HG03196 (cell line): ENCODE measurements around the gene KIF25.

Experiments
- ATAC-seq: cut with Tn5 transposase; IDR thresholded peaks from one replicate; pipeline ENCODE4 v1.9.1; 2021; ENCODE audit not compliant: unreplicated experiment

KIF25 gene, protein sequence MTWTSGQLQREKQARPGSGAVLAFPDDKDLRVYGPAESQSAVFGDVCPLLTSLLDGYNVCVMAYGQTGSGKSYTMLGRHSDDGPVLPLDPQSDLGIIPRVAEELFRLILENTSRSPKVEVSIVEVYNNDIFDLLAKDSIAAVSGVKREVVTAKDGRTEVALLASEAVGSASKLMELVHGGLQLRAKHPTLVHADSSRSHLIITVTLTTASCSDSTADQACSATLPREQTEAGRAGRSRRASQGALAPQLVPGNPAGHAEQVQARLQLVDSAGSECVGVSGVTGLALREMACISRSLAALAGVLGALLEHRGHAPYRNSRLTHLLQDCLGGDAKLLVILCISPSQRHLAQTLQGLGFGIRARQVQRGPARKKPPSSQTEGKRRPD

GRCh38 chr6:167997642-167998041, at the start of gene KIF25:
TSS of gene KIF25 (plus strand) at chr6:167997671. CDS start at chr6:168029586, 31,915 bp downstream.
- no peak for ATAC-seq

DNA sequence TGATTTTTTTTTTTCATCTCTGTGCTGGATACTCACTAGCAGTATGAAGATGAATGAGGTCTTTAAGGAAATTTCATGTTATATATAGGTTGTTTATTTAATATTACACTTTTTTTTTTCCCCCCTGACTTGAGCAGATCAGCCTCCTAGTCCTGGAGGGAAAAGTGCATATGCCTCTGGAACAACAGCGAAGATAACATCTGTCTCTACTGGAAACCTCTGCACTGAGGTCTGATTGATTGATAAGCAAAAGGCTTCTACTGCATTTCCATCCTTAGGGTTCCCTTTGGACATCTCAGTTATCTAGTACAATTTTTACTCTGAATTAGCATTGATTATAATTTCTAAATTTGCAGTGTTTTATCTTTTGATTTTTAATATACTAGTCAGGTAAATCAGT, 49.8 kb upstream of the KIF25 start:
- no peak for ATAC-seq

- ATAC-seq, result no peak
Observed at GRCh38 chr6:167948716-167949115, 48.8 kb upstream of the KIF25 start.

GRCh38 chr6:167949121-167949684, 48.3 kb upstream of the KIF25 start:
- ATAC-seq, result no peak

DNA sequence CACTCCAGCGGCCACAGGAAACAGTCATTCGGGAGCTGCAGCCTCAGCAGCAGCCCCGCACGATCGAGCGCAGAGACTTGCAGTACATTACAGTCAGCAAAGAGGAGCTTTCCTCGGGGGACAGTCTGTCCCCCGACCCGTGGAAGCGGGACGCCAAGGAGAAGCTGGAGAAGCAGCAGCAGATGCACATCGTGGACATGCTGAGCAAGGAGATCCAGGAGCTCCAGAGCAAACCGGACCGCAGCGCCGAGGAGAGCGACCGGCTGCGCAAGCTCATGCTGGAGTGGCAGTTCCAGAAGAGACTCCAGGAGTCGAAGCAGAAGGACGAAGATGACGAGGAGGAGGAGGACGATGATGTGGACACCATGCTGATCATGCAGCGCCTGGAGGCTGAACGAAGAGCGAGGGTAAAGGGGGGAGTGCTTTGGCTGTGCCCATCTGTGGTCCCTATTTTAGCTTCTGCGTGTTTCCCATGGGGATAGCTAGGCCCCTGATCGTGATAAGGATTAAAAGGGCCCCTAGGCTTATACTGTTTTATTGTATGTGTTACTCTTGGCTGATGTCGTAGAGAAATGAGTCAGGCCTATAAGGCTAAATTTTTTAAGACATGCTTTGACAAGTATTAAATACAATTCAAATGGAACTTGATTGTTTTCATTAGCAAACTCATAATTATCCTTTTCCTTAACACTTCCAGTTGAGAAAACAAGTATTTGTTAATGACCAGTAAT, 45.5 kb upstream of the KIF25 start:
- no peak for ATAC-seq

- ATAC-seq, result no peak
Observed at GRCh38 chr6:167952512-167952859, 45.0 kb upstream of the KIF25 start.

DNA sequence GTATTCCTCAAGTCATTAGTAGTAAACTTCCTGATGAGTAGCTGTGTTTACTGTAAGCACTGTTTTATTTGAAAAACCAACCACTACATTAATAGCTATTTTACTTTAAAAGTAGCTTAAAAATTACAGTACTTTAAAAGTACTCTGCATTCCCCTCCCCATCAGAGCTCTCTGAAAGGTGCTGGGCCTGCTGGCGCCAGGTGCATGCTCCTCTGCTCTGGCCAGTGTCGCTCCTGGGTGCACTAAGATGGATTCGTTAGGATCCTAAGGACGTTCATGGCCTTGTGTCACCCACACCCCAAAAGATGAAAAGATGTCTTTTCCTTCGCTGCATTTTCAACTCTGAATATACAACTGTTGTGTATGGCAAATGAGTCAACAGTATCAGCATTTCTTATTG, 43.9 kb upstream of the KIF25 start:
- ATAC-seq, result no peak

GRCh38 chr6:167954151-167954550, 43.3 kb upstream of the KIF25 start:
- ATAC-seq, result no peak

DNA sequence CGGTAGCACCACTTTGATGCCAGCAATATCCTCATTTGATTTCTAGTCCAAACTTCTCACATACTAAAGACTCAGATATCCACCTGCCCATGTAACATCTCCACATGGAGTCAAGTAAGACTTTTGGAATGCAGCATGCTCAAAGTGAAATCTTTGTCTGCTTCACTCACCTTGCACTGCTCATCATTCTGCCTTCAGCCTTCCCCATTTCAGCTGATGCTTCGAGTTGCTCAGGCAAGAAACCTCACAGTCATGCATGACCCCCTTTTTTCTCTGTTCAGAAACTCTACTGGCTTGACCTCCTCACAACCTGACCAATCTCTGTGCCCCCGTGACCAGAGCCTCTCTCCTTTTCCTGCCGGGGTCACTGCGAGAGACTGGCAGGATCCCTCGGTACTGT, 41.0 kb upstream of the KIF25 start:
- no peak for ATAC-seq

DNA sequence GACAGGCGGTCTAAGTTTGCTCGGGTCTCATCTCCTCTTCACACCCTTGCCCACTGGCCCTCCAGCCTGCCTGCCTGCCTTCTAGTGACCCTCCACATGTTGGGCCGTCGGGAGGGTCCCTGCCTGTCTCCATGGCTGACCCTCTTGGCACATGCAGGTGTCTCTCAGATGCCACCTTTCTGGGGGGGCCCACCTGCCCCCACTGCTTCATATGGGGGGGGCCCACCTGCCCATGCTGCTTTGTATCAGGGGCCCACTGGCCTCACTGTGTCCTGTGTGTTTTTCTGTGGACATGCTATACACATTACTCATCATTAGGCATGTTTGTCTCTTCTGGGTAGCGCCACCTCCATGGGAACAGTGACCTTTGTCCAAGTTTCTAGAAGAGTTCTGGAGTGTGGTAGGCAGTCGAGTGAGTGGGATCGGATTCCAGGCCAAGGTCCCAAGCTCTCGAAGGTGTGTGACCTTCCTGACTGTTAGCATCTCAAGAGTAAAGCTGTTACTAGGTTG, 40.4 kb upstream of the KIF25 start:
- no peak for ATAC-seq

- ATAC-seq, result no peak
Observed at GRCh38 chr6:167957626-167958025, 39.8 kb upstream of the KIF25 start.

GRCh38 chr6:167960579-167960978, 36.9 kb upstream of the KIF25 start:
- ATAC-seq, result no peak

GRCh38 chr6:167962711-167963110, 34.8 kb upstream of the KIF25 start:
- ATAC-seq, result no peak

GRCh38 chr6:167963589-167964057, 33.8 kb upstream of the KIF25 start:
- ATAC-seq, result no peak

- ATAC-seq, result no peak
Observed at GRCh38 chr6:167965592-167966539, 31.6 kb upstream of the KIF25 start.

GRCh38 chr6:167966540-167966905, 30.9 kb upstream of the KIF25 start:
- ATAC-seq, result no peak

DNA sequence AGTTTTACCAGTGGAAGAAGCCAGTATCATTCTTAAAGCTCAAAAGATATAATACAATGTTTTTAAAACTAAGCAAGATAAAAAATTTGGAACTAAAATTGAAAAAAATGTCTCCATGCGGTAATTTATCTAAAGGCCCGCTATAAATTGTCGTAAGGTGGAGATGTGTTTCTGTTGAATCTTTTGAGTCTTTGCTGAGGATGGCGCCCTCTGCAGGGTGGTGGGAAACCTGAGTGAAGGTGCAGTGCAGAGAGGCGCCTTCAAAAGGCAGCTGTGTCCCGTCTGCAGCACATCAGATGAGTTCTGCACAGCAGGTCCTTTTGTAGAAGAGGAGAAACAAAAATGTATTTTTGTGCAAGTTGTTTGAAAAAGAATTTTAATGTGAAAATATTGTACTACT, 29.4 kb upstream of the KIF25 start:
- no peak for ATAC-seq

DNA sequence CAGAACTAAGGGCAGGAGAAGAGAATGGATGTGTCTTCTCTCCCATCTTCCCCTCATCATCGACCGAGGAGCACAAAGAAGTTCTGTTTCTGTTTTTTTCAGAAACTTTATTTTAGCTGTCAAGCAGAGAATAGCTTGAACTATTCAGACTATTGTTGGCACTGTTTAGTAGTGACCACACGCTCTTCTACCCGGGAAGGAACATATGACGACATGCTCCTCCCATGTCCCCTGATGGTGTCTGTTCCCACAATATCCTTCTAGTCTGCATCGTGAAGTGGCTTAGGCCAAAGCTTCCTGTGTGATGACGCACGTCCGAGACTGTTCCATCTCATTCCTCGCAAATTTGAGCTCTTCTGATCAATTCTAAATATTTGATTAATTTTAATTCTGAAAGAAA, 27.2 kb upstream of the KIF25 start:
- ATAC-seq, result no peak

DNA sequence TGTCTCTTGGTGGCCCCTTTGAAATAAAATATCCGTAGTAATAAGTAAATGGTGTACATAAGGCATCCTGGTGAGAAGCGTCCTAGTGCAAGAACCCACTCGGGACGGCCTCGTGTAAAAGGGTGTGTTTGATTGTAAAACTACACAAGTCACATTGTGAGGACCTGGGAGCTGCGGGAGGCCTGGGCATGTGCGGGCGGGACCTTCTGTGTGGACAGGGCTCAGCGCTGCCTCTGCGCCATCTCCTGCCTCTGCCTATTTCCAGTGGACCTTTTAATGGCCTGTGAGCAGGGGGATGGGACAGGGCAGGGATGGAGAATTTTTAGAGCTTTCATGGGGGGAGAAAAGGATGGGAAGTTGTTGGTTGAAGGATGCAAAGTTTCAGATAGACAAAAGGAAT, 25.3 kb upstream of the KIF25 start:
- no peak for ATAC-seq

DNA sequence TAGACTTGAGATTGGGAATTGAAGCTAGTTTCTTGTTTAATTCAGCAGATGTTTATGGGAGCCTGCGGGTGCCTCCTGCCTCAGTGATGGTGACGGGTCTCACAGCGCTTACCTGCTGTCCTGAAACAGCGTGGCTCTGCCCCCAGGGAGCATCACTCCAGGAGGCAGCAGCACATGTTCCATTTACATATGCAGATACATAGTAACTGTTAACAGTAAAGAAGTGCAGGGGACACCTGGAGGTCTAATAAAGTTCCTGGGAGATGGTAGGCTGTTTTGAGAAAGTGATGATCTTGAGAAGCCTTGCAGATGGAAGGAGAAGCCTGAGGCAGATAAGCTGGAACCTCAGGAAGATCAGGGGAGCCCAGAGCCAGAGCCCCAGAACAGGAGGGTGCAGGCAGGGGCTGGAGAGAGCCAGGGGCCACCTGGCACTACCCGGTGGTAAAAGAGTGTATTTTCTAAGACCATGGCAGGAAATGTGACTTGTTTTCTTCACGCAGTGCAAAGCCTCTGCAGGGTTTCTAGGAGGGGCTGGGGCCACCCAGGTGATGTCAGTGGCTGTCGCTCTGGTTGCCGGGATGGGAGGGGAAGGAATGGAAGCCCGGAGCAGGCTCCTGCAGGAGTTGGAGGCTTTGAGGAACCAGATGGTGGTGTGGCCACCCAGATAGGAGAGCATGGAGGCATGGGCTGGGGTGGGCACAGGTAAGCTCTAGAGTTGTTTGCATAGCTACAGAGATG, 24.2 kb upstream of the KIF25 start:
- ATAC-seq, result no peak
